Astrocyte (in vitro differentiated cells and primary cell): ENCODE measurements around the gene SLC6A15. TPM values are rescaled to one million over a fixed set of nuclear protein-coding genes. Genes with fewer than 3 reads are reported as not detected.

Experiments used
- total RNA-seq: library from RNA; stranded (reverse); gene quantifications from 2 replicates; pipeline ENCODE4 v1.2.1, GENCODE V29; 2021

Gene SLC6A15
- total RNA-seq, 1 donor from 2014 or later: 16.7 TPM

Other genes with a start within 250 kb of the SLC6A15 start
- not detected in 2 replicates for gene TSPAN19, start 123.5 kb upstream of the SLC6A15 start, total RNA-seq
- gene LRRIQ1, start 123.6 kb upstream of the SLC6A15 start, total RNA-seq: 1.5 and 1.9 TPM in 2 replicates